Measurements from ENCODE around the gene AP2B1. TPM values are rescaled to one million over a fixed set of nuclear protein-coding genes. Genes with fewer than 3 reads are reported as not detected.

Gene AP2B1
- total and polyA plus RNA-seq, 4 experiments from 2014 or later = 54.1 to 165 (median 118) TPM

DNA sequence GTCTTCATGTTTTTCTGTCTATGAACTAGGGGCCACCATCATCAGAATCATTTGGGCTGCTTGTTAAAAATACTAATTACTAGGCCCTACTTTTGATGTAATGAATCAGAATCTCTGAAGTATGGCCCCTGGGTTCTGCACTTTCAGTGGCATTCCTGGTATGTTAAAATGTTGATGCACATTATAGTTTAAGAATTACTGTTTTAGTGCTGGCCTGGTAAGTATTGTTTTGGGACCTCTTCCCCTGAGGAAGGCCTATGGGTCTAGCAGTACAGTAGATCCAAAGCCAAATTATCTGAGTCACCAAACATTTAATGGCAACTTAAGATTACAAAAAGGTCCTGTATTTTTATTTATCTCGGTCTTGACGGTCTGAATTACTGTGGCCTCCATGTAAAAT, 58.8 kb downstream of the AP2B1 start:
- intact Hi-C loops (cut with micrococcal nuclease) = no loop called here
- H3K27ac Mint-ChIP-seq = no peak overlapping the region
- H3K27me3 Mint-ChIP-seq = no peaks in the 10 kb centered on the region
- Histone ChIP-seq H3K9me3 (ENCODE audit: control insufficient read depth in 1 of 2, low read length in 2 of 2) (no peaks in the 10 kb centered on the region), H3K4me3 (ENCODE audit: low read length in 2 of 2) (no peak overlapping the region), H3K36me3 (ENCODE audit: insufficient read depth, low read length) (peaks cover 30% of the 10 kb centered on the region), H3K27me3 (ENCODE audit: insufficient read depth, low read length) (no peaks in the 10 kb centered on the region), H3K27ac (ENCODE audit: low read depth, low read length) (no peak overlapping the region), H3K4me1 (ENCODE audit: insufficient read depth, low read length) (no peaks in the 10 kb centered on the region)
- H3K36me3 Mint-ChIP-seq = peaks cover 43 to 57% of the 10 kb centered on the region in 2 donors
- H3K4me1 Mint-ChIP-seq = peaks cover 0 to 5% (median under 1%) of the 10 kb centered on the region in 4 donors
- no peak for DNase-seq
- no peak overlapping the region for H3K4me3 Mint-ChIP-seq
- ChIA-PET CTCF (ENCODE audit: partially characterized antibody) (no interaction called here), POLR2A (ENCODE audit: partially characterized antibody) (no interaction called here)
- H3K9me3 Mint-ChIP-seq = no peaks in the 10 kb centered on the region

DNA sequence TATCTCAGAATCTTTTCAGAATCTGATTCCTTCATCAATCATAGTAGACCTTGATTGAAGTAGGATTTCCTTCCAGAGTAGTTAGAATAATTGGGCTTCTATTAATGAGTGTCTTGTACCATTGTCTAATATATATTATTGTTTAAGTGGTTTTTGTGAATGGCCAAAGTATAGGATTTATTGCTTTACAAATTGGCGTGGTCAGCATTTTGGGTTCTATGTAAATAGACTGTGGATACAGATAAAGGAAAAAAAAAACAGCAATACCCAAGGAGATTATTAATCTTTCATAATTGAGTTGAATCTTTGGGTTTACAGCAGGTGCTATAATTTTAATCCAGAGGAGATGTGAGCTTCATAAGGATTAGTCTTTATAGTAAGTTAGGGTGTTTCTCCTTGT, 64.3 kb downstream of the AP2B1 start:
- H3K27ac ChIP-seq (ENCODE audit: low read depth, low read length) = no peak overlapping the region
- no peak overlapping the region for H3K4me3 ChIP-seq (ENCODE audit: low read length in 2 of 2)
- POLR2A ChIA-PET (ENCODE audit: partially characterized antibody) = interaction anchor here (0.7 kb wide), 1 partner anchor 590 kb away, joined by 5 read pairs; no protein-coding TSS in a partner anchor
- H3K27ac Mint-ChIP-seq = peak overlapping the region in 1 of 7 donors; percentile 82
- no peaks in the 10 kb centered on the region for H3K9me3 ChIP-seq (ENCODE audit: control insufficient read depth in 1 of 2, low read length in 2 of 2)
- intact Hi-C loops (cut with micrococcal nuclease) = no loop called here
- H3K4me3 Mint-ChIP-seq = no peak overlapping the region
- peaks cover 4 to 14% (median 6%) of the 10 kb centered on the region in 4 donors for H3K4me1 Mint-ChIP-seq
- H3K36me3 ChIP-seq (ENCODE audit: insufficient read depth, low read length) = peaks cover 27% of the 10 kb centered on the region
- H3K9me3 Mint-ChIP-seq = no peaks in the 10 kb centered on the region
- peaks cover 32 to 47% of the 10 kb centered on the region in 2 donors for H3K36me3 Mint-ChIP-seq
- H3K27me3 ChIP-seq (ENCODE audit: insufficient read depth, low read length) = no peaks in the 10 kb centered on the region
- no peaks in the 10 kb centered on the region for H3K27me3 Mint-ChIP-seq
- DNase-seq = no peak
- CTCF ChIA-PET (ENCODE audit: partially characterized antibody) = interaction anchor here (0.8 kb wide), 1 partner anchor 38 kb away, joined by 3 read pairs; no protein-coding TSS in a partner anchor
- H3K4me1 ChIP-seq (ENCODE audit: insufficient read depth, low read length) = no peaks in the 10 kb centered on the region

DNA sequence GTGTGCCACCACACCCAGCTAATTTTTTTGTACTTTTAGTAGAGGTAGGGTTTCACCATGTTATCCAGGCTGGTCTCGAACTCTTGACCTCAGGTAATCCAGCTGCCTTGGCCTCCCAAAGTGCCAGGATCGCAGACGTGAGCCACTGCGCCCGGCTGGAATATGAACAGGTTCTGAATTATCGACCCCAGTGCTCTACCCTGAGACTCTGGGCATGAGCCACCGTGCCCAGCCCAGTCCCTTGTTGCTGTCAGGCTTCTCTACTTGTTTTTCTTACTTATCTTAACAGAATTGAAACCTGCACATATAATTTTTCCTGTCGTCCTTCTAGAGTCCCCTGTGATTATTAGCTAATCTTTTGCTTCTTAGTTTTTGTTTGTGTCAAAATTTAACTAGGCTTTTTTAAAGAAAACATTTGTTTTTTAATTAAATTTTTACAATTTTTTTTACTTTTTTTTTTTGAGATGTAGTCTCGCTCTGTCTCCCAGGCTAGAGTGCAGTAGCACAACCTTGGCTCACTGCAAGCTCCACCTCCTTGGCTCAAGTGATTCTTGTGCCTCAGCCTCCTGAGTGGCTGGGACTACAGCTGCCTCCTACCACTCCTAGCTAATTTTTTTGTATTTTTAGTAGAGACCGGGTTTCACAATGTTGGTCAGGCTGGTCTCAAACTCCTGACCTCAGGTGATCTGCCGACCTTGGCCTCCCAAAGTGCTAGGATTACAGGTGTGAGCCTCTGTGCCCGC, 66.7 kb downstream of the AP2B1 start:
- POLR2A ChIA-PET (ENCODE audit: partially characterized antibody) = no interaction called here
- no peaks in the 10 kb centered on the region for H3K4me1 ChIP-seq (ENCODE audit: insufficient read depth, low read length)
- H3K9me3 ChIP-seq (ENCODE audit: control insufficient read depth in 1 of 2, low read length in 2 of 2) = no peaks in the 10 kb centered on the region
- DNase-seq = no peak
- no peak overlapping the region for H3K27ac ChIP-seq (ENCODE audit: low read depth, low read length)
- H3K4me1 Mint-ChIP-seq = peaks cover 6 to 17% (median 8%) of the 10 kb centered on the region in 4 donors
- H3K27me3 Mint-ChIP-seq = no peaks in the 10 kb centered on the region
- intact Hi-C loops (cut with micrococcal nuclease) = no loop called here
- H3K27me3 ChIP-seq (ENCODE audit: insufficient read depth, low read length) = no peaks in the 10 kb centered on the region
- CTCF ChIA-PET (ENCODE audit: partially characterized antibody) = interaction anchor here (0.7 to 0.9 kb wide), 2 partner anchors 15 to 41 kb away, joined by 3 read pairs; no protein-coding TSS in a partner anchor
- no peak overlapping the region for H3K4me3 Mint-ChIP-seq
- H3K36me3 ChIP-seq (ENCODE audit: insufficient read depth, low read length) = peaks cover 37% of the 10 kb centered on the region
- H3K36me3 Mint-ChIP-seq = peaks cover 45 to 65% of the 10 kb centered on the region in 2 donors
- peak overlapping the region in 2 of 7 donors; percentile 17 to 30 for H3K27ac Mint-ChIP-seq
- no peak overlapping the region for H3K4me3 ChIP-seq (ENCODE audit: low read length in 2 of 2)
- H3K9me3 Mint-ChIP-seq = no peaks in the 10 kb centered on the region

DNA sequence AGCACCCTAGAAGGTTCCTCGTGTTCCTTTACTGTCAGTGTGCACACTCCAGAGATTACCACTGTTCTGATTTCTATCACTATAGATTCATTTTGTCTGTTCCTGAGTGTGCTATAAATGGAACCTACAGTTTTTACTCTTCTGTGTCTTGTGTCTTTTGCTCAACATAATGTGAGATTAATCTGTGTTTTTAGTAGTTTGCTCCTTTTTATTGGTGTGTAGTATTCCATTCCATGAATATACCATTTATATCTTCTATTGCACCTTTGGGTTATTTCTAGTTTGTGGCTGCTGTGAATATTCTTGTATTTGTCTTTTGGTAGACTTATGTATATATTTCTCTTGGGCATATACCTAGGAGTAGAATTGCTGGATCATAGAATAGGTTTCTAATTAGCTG, 68.2 kb downstream of the AP2B1 start:
- no peaks in the 10 kb centered on the region for H3K27me3 Mint-ChIP-seq
- H3K9me3 ChIP-seq (ENCODE audit: control insufficient read depth in 1 of 2, low read length in 2 of 2) = no peaks in the 10 kb centered on the region
- POLR2A ChIA-PET (ENCODE audit: partially characterized antibody) = no interaction called here
- no peak for DNase-seq
- H3K9me3 Mint-ChIP-seq = no peaks in the 10 kb centered on the region
- H3K4me1 ChIP-seq (ENCODE audit: insufficient read depth, low read length) = no peaks in the 10 kb centered on the region
- H3K27ac ChIP-seq (ENCODE audit: low read depth, low read length) = no peak overlapping the region
- no peak overlapping the region for H3K4me3 Mint-ChIP-seq
- H3K27me3 ChIP-seq (ENCODE audit: insufficient read depth, low read length) = no peaks in the 10 kb centered on the region
- CTCF ChIA-PET (ENCODE audit: partially characterized antibody) = no interaction called here
- peaks cover 57 to 75% of the 10 kb centered on the region in 2 donors for H3K36me3 Mint-ChIP-seq
- H3K4me1 Mint-ChIP-seq = peaks cover 6 to 17% (median 8%) of the 10 kb centered on the region in 4 donors
- intact Hi-C loops (cut with micrococcal nuclease) = no loop called here
- H3K4me3 ChIP-seq (ENCODE audit: low read length in 2 of 2) = no peak overlapping the region
- H3K36me3 ChIP-seq (ENCODE audit: insufficient read depth, low read length) = peaks cover 45% of the 10 kb centered on the region
- H3K27ac Mint-ChIP-seq = no peak overlapping the region

GRCh38 chr17:35660902-35661301, 73.8 kb downstream of the AP2B1 start:
- POLR2A ChIA-PET (ENCODE audit: partially characterized antibody) = no interaction called here
- H3K27ac Mint-ChIP-seq = no peak overlapping the region
- Histone ChIP-seq H3K27ac (ENCODE audit: low read depth, low read length) (no peak overlapping the region), H3K4me3 (ENCODE audit: low read length in 2 of 2) (no peak overlapping the region), H3K4me1 (ENCODE audit: insufficient read depth, low read length) (no peaks in the 10 kb centered on the region), H3K27me3 (ENCODE audit: insufficient read depth, low read length) (no peaks in the 10 kb centered on the region), H3K36me3 (ENCODE audit: insufficient read depth, low read length) (peaks cover 43% of the 10 kb centered on the region), H3K9me3 (ENCODE audit: control insufficient read depth in 1 of 2, low read length in 2 of 2) (no peaks in the 10 kb centered on the region)
- H3K36me3 Mint-ChIP-seq = peaks cover 63 to 77% of the 10 kb centered on the region in 2 donors
- H3K4me1 Mint-ChIP-seq = peaks cover 0 to 11% (median 6%) of the 10 kb centered on the region in 4 donors
- CTCF ChIA-PET (ENCODE audit: partially characterized antibody) = no interaction called here
- no peaks in the 10 kb centered on the region for H3K9me3 Mint-ChIP-seq
- no peak for DNase-seq
- intact Hi-C loops (cut with micrococcal nuclease) = loop anchor here (10.0 kb wide), 1 partner anchor 64 kb away; no protein-coding TSS in a partner anchor
- H3K4me3 Mint-ChIP-seq = no peak overlapping the region
- no peaks in the 10 kb centered on the region for H3K27me3 Mint-ChIP-seq

- no peaks in the 10 kb centered on the region for H3K4me1 ChIP-seq (ENCODE audit: insufficient read depth, low read length)
- ChIA-PET CTCF (ENCODE audit: partially characterized antibody) (interaction anchor here (0.6 kb wide), 1 partner anchor 16 kb away, joined by 3 read pairs; no protein-coding TSS in a partner anchor), POLR2A (ENCODE audit: partially characterized antibody) (no interaction called here)
- Mint-ChIP-seq H3K27me3 (no peaks in the 10 kb centered on the region), H3K9me3 (no peaks in the 10 kb centered on the region), H3K36me3 (peaks cover 43 to 64% of the 10 kb centered on the region in 2 donors), H3K27ac (no peak overlapping the region), H3K4me1 (peaks cover 0 to 10% (median 5%) of the 10 kb centered on the region in 4 donors), H3K4me3 (no peak overlapping the region)
- H3K9me3 ChIP-seq (ENCODE audit: control insufficient read depth in 1 of 2, low read length in 2 of 2) = no peaks in the 10 kb centered on the region
- H3K27me3 ChIP-seq (ENCODE audit: insufficient read depth, low read length) = no peaks in the 10 kb centered on the region
- H3K36me3 ChIP-seq (ENCODE audit: insufficient read depth, low read length) = peaks cover 21% of the 10 kb centered on the region
- intact Hi-C loops (cut with micrococcal nuclease) = loop anchor here (10.0 kb wide), 1 partner anchor 60 kb away; no protein-coding TSS in a partner anchor
- DNase-seq = no peak
- H3K4me3 ChIP-seq (ENCODE audit: low read length in 2 of 2) = no peak overlapping the region
- no peak overlapping the region for H3K27ac ChIP-seq (ENCODE audit: low read depth, low read length)
Observed at GRCh38 chr17:35664685-35665084, 77.6 kb downstream of the AP2B1 start.

DNA sequence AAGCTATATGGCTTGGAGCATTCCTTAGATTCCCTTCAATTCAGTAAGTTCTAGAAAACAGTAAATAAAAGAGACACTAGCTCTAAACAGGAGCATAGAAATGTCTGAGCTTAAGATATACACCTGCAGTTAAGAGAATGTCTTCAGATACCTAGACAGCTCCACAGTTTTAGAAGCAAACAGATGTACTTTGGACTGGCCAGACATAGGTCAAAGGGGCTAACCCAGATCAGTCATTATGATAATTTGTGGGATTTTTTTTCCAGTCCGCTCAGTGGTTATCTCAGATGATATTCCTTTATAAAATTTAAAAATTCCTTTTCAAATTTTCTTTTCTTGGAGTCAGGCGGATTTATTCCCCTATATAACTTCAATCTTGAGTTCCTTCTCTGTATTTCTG, 78.5 kb downstream of the AP2B1 start:
- peaks cover 24% of the 10 kb centered on the region for H3K36me3 ChIP-seq (ENCODE audit: insufficient read depth, low read length)
- no peaks in the 10 kb centered on the region for H3K9me3 Mint-ChIP-seq
- H3K4me3 ChIP-seq (ENCODE audit: low read length in 2 of 2) = no peak overlapping the region
- no peak overlapping the region for H3K27ac Mint-ChIP-seq
- intact Hi-C loops (cut with micrococcal nuclease) = loop anchor here (10.0 kb wide), 1 partner anchor 59 kb away; no protein-coding TSS in a partner anchor
- no peak overlapping the region for H3K27ac ChIP-seq (ENCODE audit: low read depth, low read length)
- H3K4me1 ChIP-seq (ENCODE audit: insufficient read depth, low read length) = no peaks in the 10 kb centered on the region
- no peaks in the 10 kb centered on the region for H3K27me3 ChIP-seq (ENCODE audit: insufficient read depth, low read length)
- no peaks in the 10 kb centered on the region for H3K27me3 Mint-ChIP-seq
- POLR2A ChIA-PET (ENCODE audit: partially characterized antibody) = no interaction called here
- no peaks in the 10 kb centered on the region for H3K9me3 ChIP-seq (ENCODE audit: control insufficient read depth in 1 of 2, low read length in 2 of 2)
- no peak overlapping the region for H3K4me3 Mint-ChIP-seq
- peaks cover 47 to 68% of the 10 kb centered on the region in 2 donors for H3K36me3 Mint-ChIP-seq
- peaks cover 0 to 10% (median 5%) of the 10 kb centered on the region in 4 donors for H3K4me1 Mint-ChIP-seq
- CTCF ChIA-PET (ENCODE audit: partially characterized antibody) = no interaction called here
- no peak for DNase-seq

Measured in CD4-positive, alpha-beta memory T cell (primary cell).